Epidermal melanocyte (primary cell): ENCODE data around the gene FERMT3.
A peak's percentile ranks its signal among the peaks of the same experiment; 100 is the strongest.

Experiments
- DNase-seq: peaks from one replicate; pipeline ENCODE4 v3.0.0; 2011; ENCODE audit warnings: low spot score; ENCODE audit not compliant: insufficient read length

The FERMT3 gene

DNA sequence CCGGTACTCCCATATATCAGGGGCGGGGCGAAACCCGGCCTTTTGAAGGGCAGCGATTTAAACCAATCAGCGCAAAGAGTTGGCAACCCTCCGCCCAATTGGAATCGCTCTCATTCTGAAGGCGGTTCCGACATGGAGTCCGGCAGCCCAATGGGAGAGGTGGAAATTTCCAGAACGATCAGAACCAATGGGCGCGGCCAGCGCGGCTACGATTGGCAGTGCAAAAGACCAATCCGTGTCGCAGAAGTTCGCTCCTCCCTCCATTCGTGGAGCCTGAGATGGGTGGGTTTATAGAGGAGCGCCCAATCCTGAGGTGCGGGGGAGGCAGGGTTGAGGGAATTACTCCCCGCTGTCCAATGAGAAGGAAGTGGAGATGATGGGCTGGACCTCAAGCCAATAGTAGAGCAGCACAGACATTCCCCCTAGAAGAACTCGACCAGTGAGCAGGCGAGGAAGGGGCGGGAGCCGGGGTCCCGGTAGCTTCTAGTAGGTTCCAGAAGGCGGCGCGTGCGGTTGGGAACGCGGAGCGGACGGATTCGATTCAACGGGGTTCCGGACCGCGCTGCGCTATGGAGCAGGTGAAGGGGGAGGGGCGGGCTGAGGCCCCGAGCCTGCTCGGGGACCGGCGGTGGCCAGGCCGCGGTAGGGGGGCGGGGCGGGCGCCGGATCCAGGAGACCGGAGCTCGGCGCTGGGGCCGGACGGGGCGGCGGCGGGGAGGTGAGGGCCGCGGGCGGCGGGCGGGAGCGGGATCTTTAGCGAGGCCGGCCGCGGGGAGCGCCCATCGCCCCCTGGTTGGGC lies 20.6 kb upstream of the FERMT3 start, which contains the start of gene STIP1:
STIP1 (plus strand) TSS at position 479 of the 799 bp plus-strand sequence; CDS start at position 570, 91 bp downstream.
- DNase-seq = peak; percentile 98

DNA sequence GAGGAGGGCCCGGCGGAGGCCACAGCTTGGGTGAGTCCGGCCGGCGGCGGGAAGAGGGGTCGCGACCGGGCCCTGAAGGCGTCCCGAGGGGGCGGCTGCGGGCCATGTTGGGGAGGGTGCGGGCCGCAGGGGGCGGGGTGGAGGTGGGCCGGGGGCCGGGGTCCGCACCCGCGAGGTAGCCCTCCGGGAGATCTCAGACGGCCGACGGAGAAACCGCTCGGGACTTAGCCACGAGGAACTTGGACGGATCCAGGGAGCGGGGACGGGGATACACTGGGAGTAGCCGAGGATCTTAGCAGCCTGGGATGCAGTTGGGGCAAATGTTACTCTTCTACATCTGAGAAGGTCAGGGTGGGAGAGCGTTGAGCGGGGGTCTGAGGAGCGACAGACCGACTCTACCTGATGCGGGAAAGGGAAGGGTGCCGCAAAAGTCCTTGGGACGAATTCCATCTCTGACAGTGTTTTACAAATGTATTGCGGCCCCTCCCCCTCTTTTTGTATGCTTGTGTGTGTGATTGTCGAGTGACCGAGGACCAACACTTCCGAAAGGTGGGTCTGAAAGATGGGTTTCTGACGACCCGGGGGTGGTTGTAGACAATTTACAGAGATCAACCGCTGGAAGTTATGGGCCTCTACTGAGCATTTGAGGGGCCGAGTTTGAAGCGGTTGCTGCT lies 19.9 kb upstream of the FERMT3 start:
- no peak for DNase-seq

DNA sequence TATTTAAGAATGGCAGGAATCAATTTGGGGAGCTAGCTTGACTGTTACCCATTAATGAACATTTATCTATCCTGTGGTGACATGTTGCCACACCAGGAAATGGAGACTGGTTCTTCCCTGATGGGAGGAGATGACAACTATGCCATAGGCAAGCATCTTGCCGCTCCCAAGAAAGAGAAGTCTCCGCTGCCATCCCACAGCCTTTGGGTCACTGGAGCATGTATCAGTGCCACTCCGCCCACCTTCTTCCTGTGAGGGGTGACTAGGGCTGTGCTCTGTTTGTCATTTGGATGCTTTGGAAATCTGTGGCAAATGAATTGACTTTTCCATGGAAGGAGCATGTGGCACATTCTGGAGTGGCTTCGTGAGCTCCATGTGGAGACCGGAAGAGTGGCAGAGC lies 14.1 kb upstream of the FERMT3 start:
- no peak for DNase-seq

DNA sequence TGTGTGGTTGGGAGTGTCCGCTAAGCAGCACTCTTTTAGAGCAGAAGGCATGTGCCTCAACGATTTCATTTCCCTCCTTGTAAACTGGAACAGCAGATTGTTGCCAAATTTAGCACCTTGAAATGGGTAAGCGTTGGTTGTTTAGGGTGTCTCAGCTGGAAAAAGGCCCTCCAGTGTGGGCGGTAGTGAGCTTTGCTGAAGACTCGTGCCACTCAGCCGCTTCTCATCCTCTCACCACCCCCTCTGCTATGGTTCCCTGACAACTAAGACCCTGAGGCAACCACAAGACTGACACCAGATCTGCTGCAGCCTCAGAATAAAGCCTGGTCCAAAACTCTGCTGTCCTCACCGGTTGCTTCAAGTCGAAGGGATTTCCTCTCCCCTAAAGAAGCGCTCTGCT lies 9.9 kb upstream of the FERMT3 start:
- DNase-seq = peak; percentile 48

DNA sequence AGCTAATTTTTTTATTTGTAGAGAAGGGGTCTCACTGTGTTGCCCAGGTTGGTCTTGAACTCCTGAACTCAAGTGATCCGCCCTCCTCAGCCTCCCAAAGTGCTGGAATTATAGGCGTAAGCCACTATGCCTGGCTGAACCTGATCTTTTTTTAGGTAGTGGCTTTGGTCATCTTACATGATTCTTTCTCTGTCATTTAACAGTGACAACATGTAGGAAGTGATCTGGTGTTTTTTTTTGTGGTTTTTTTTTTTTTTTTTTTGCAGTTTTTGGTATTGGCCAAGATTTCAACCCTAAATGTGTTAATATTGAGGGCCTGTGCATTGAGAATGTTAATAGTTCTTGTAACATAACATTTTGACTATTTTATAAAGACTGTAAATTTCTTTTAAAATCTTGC lies 8.0 kb upstream of the FERMT3 start:
- DNase-seq = no peak

DNA sequence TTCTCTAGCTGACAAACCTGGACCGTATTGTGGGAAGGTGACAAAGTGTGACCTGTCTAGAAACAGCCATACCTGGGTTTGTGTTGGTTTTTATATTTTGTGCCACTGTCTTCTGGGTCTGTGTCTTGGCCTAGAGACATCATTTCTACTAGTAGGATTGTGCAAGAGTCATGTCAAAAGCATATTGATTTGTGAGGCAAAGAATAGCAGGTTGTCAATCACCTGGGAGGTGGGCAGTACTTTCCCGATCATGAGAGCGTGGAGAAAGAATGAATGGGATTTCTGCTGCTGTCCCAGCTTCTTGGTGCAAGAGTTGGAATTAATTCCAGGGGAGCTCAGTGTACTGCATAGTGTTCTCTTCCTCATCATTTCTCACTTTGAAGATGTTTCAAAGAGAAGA lies 5.0 kb upstream of the FERMT3 start:
- DNase-seq = no peak

DNA sequence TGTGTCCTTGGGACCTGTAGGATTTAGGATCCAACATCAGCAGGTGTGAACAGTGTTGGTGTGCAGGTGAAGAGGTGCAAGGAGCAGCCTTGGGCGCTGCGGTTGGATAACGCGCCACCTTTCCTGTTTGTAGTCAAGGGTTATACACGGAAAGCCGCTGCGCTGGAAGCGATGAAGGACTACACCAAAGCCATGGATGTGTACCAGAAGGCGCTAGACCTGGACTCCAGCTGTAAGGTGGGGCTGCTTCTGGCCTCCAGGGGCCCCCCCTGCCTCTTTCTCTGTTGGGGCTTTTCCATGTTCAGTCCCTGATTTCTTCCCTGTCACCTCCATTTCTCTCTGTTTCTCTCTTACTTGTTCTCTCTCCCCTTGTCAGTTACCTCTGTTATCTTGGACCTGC lies 3.5 kb upstream of the FERMT3 start:
- no peak for DNase-seq

DNA sequence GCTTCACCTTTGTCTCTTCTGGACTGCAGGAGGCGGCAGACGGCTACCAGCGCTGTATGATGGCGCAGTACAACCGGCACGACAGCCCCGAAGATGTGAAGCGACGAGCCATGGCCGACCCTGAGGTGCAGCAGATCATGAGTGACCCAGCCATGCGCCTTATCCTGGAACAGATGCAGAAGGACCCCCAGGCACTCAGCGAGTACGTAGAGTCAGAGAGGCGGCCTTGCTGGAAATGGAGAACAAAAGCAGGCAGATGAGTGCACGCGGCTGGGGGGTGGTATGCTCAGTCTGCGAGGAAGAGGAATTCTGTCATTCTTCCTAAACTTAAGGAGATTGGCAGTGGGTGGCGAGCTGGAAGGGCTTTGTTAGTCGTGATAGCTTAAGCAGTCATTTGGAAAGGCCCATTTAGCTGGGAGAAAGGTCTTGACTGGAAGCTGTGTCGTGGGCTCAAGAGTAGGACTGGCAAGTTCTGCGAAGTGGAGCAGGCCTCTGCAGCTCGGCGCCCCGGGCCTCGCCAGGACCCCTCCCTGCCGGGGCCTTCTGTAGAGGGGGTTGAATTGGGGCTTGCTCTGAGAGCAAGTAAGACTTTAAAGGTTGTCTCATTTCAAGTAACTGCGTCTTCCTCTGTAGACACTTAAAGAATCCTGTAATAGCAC lies 3.0 kb upstream of the FERMT3 start:
- no peak for DNase-seq

DNA sequence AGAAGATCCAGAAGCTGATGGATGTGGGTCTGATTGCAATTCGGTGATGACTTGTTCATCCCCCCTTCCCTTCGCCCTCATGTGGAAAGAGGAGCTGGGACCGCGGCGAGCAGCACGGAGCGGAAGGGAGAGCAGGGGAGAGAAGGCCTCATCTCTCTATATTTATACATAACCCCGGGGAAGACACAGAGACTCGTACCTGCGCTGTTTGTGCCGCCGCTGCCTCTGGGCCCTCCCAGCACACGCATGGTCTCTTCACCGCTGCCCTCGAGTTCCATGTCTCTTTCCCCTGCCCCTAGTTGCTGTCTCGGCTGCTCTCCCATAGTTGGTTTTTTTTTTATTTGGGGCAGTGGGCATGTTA lies 2.5 kb upstream of the FERMT3 start:
- DNase-seq = no peak

DNA sequence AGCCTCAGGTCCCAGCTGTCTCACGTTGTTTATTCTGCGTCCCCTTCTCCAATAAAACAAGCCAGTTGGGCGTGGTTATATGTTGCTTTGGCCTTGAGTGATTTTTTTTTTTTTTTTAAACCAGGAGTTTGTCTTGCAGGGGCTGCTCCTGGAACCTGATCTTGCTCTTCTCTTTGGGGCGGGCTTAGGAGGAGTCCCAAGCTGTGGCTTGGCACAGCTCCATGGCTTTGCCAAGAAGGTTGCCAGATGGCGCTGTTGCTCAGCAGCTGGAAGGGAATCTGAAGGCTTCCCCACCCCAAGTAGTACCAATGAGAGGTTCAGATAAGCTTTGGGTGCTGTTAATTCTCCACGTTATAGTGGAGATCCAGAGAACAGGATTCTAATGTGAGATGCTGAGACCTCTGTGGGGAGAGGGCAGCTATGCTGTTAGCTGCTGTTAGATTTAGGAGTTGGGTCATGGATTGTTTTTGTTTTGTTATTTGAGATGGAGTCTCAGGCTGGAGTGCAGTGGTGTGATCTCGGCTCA lies 2.0 kb upstream of the FERMT3 start:
- DNase-seq = peak; percentile 98

DNA sequence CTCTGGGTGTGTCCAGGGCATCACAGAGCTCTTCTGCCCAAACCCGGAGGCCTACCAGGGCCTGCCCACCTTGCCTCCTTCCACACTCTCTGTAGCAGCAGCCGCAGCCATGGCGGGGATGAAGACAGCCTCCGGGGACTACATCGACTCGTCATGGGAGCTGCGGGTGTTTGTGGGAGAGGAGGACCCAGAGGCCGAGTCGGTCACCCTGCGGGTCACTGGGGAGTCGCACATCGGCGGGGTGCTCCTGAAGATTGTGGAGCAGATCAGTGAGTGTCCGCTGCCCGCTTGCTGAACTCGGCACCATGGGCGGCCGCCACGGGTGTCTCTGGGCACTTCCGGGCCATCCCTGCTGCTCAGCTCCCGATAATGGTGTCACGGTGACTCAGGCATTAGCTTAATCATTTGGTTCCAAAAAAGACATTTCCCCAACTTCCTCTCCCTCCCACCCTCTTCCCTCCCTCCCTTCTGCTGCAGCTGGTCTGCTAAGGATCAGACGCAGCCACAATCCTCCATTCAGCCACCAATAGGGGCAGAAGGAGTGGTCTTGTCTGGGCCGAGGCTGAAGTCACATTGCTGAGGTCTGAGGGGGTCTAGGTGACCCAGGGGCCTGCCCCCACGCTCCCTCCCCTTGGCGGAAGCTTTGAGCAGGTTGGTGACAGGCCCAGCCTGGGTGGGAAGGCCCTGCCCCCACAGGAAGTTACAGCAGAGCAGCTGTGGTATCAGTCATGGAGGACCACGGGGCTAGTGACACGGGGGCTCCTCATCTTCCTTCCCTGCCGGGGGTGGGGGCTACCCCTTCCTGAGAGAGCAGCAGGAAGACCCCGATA lies 950 bp downstream of the FERMT3 start:
- DNase-seq = peak; percentile 63

DNA sequence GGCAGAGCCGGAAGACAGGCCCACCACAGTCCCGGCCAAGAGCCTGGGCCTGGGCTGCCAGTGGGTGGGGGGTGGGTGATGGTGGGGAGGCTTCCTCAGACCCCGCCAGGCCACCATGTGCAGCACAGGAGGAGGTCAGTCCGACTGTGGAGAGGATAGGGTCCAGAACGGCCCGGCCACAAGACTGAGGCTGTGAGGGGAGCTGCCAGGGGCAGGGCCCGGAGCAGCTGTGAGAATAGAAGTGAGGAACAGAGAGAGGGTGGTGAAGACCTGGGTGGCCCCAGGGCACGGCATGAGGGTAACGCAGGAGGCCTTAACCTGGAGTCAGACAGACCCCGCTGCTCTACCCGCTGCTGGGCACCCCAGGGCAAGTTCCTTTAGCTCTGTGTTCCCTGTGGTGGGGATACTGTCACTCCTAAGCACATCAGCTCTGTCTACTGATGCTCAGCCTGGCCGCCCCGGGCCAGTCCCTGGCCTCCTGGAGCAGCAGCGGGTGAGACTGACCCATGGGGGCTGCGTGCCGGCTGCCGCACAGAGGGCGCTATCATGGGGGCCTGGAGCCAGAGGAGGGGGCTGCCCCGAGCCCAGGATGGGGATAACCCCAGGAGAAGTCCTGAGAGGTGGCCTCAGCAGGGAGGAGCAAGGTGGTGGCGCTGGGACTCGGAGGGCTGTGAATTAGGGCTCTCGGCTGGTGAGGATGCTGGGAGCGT lies 1.7 kb downstream of the FERMT3 start:
- DNase-seq = no peak

DNA sequence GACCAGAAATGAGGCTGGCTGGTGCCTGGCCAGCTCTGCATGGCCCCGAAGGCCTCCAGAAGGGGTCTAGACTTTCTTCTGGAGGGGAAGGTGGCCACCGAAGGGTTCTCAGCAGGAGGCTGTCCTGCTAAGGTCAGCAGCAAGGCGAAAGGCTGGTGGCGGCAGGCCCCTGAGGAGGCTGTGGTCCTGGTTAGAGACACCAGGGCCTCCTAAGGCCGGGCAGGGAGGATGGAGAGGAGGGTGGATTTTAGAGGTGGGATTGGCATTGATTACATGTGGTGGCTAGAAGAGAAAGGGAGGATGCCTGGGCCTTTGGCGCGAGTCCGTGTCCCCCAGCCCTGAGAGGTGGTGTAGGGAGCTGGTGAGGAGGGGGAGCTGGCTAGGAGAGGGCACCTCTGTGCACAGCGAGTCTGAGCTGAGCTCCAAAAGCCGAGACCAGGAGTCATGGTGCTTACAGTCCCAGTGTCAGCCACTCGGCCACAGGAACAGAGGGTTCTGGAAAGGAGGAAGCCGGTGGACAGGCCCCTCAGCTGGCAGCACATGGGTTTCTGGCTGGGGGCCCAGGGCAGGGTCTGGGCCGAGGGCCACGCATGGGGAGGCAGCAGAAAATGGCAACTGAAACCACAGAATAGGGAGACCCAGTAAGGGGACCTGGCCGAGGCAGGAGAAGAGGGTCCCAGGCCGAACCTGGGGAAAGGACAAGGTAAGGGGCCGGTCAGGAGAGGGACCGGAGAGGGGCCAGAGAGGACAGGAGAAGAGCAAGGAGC lies 2.5 kb downstream of the FERMT3 start:
- no peak for DNase-seq

DNA sequence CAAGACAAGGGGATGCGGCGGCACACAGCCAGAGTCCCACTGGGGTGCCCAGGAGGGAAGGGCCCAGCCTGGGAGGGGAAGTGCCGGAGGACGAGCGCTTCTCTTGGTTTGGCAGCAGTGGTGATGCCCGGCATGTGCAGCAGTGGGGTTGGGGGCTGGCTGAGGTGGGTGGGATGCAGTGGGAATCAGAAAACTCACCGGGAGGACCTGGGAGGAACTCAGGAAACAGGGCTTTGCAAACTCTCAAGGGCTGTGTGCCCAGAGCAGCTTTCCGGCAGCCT lies 3.0 kb downstream of the FERMT3 start:
- DNase-seq = no peak

DNA sequence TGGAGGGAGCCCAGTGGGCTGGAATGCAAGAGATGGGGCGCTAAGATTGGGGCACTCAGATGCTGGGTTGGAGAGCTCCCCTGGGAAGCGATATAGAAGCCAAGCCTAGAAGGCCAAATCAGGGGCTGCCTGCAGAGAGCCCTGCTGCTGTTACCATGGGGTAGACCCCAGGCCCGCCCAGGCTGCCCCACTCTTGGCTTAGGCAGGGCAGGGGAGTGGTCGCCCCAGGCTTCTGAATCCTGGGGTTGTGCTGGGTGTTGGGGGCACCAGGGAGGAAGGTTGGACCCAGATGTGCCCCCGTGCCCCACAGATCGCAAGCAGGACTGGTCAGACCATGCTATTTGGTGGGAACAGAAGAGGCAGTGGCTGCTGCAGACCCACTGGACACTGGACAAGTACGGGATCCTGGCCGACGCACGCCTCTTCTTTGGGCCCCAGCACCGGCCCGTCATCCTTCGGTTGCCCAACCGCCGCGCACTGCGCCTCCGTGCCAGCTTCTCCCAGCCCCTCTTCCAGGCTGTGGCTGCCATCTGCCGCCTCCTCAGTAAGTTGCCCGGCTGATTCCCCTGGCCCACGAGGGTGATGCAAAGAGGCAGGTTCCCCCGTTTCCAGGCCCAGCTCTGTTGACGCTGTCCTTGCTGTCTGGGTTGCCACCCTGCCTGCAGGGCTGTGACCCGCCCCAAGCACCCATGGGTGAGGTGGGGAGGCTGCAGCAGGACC lies 3.9 kb downstream of the FERMT3 start:
- DNase-seq = no peak

DNA sequence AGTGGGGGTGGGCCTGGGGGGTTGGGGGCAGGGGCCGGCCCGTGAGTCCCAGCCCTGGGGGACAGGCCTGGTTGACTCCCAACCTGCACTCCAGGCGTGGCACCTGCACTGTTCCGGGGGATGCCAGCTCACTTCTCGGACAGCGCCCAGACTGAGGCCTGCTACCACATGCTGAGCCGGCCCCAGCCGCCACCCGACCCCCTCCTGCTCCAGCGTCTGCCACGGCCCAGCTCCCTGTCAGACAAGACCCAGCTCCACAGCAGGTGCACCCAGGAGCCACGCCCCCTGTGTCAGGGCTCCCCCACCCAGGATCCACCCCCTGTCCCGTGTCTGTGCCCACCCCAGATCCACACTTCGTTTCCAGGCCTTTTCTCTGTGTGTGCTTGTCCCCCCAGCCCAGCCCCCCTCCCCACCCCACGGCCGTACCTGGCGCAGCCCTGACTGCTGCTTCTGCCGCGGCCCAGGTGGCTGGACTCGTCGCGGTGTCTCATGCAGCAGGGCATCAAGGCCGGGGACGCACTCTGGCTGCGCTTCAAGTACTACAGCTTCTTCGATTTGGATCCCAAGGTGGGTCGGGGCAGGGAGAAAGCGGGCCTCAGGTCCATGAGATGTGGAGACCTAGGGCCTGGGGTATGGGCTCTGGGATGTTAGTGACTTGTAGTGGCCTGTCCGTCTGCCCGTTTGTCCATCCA lies 4.8 kb downstream of the FERMT3 start:
- DNase-seq = no peak

DNA sequence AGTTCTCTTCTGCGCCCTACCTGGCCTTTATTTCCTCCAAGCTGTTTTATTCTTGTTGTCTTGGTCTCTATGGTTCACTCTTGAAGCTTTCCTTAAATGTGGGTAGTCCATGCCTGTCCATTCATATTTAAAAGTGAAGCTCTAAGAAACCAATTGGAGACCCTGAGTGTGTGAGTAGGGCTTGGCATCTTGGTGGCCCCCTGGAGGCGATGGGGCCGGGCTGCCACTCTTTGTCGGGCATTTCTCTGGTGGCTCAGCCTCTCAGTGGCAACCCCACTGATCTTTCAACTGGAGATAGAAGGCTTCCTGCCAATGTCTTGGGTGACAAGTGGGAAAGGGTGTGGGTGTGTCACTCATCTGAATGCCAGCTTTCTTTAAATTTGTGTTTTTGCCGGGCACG lies 10.4 kb downstream of the FERMT3 start:
- DNase-seq = no peak

DNA sequence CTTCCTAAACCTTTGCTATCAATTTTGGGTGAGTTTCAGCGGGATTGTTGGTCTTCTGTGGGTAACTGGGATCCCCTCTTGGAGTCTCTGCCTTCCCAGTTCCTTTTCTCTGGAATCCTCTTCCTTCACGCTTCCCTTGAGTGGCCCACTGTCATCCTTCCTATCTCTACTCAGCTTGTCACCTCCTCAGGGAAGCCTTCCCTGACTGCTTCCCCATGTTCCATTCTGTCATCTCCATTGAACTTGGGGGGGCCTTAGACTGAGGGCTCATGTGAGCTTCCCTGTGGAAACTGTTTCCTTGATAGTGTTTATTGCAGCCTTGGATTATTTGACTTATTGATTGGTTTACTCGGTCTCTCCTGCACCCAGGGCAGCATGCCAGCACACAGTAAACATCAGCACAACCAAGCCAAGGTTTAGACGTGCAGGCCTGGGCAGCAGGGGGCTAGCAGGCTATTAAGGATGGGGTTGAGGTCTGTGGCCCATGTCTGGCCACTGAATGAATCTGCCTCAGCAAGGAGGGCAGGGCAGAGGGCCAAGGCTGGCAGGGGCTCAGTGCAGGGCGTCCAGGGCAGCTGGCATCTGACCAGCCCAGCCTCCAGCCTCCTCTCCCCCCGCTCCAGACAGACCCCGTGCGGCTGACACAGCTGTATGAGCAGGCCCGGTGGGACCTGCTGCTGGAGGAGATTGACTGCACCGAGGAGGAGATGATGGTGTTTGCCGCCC lies 12.3 kb downstream of the FERMT3 start:
- DNase-seq = no peak
